IMR-90 (cell line): ENCODE results near the gene CUX1. TPM values are rescaled to one million over a fixed set of nuclear protein-coding genes. Genes with fewer than 3 reads are reported as not detected.

ENCODE experiments used
- ATAC-seq: fragments of 200-7000 bp; cut with Tn5 transposase; 2 replicates; pipeline ENCODE4 v1.9.1; 2020; ENCODE audit warnings: low read depth, mild to moderate bottlenecking, moderate library complexity
- BruUV-seq: library from RNA; stranded (reverse); fragments of 400-500 nt; replicated peaks from 2 replicates; lab custom pipeline; 2021; lab: Mats Ljungman, UMichigan
- CTCF ChIA-PET: fragments of 300-600 bp; formaldehyde crosslinking; extraction: SDS; loops from one replicate; lab custom pipeline; 2021; ENCODE audit warnings: antibody characterized with exemption; lab: Yijun Ruan, JAX
- POLR2A ChIA-PET: fragments of 300-600 bp; sonication (Branson Sonifier 250); formaldehyde crosslinking; loops from one replicate; lab custom pipeline; 2022; ENCODE audit warnings: antibody characterized with exemption; ENCODE audit not compliant: unreplicated experiment; lab: Charles Lee
- DNase-seq: peaks from one replicate; pipeline ENCODE4 v3.0.0; 2013
- H2AFZ ChIP-seq: replicated peaks from 2 replicates; pipeline ENCODE3; 2013; ENCODE audit warnings: low read length, mild to moderate bottlenecking; ENCODE audit not compliant: poor library complexity
- H2AK5ac ChIP-seq: 2 replicates; pipeline ENCODE4 v1.6.1; 2013; ENCODE audit warnings: low read depth, low read length, inconsistent platforms
- H2AK9ac ChIP-seq: replicated peaks from 2 replicates; pipeline ENCODE3; 2013; ENCODE audit warnings: mild to moderate bottlenecking, low read depth, low read length, moderate library complexity; ENCODE audit not compliant: poor library complexity
- H2BK120ac ChIP-seq: 2 replicates; pipeline ENCODE4 v1.6.1; 2013; ENCODE audit warnings: low read depth, low read length, inconsistent platforms
- H2BK15ac ChIP-seq: 3 replicates; pipeline ENCODE4 v1.6.1; 2013; ENCODE audit warnings: low read depth, low read length, inconsistent platforms
- H2BK20ac ChIP-seq: 2 replicates; pipeline ENCODE4 v1.6.1; 2013; ENCODE audit warnings: low read depth, mild to moderate bottlenecking, inconsistent platforms, low read length, moderate library complexity
- H2BK5ac ChIP-seq: 2 replicates; pipeline ENCODE4 v1.6.1; 2013; ENCODE audit warnings: mild to moderate bottlenecking, low read depth, low read length, inconsistent platforms; ENCODE audit not compliant: poor library complexity, severe bottlenecking
- H3K14ac ChIP-seq: replicated peaks from 2 replicates; pipeline ENCODE4 v1.6.1; 2013; ENCODE audit warnings: low read depth, low read length, inconsistent platforms
- H3K18ac ChIP-seq: 2 replicates; pipeline ENCODE4 v1.6.1; 2013; ENCODE audit warnings: low read depth, low read length, control low read depth
- H3K23ac ChIP-seq: 2 replicates; pipeline ENCODE4 v1.6.1; 2013; ENCODE audit warnings: low read depth, low read length, inconsistent platforms
- H3K27ac ChIP-seq: 2 replicates; pipeline ENCODE4 v1.5.1; 2013; ENCODE audit warnings: mild to moderate bottlenecking, control low read depth, low read length; ENCODE audit not compliant: insufficient read depth
- H3K27me3 ChIP-seq: 2 replicates; pipeline ENCODE4 v1.6.1; 2013; ENCODE audit warnings: low read length; ENCODE audit not compliant: control insufficient read depth, insufficient read depth
- H3K36me3 ChIP-seq: 2 replicates; pipeline ENCODE4 v1.6.1; 2013; ENCODE audit warnings: low read length, mixed read lengths; ENCODE audit not compliant: control insufficient read depth, insufficient read depth
- H3K4ac ChIP-seq: 2 replicates; pipeline ENCODE4 v1.6.1; 2013; ENCODE audit warnings: low read depth, low read length, inconsistent platforms
- H3K4me1 ChIP-seq: 2 replicates; pipeline ENCODE4 v1.6.1; 2013; ENCODE audit warnings: low read length, mixed read lengths; ENCODE audit not compliant: control insufficient read depth, insufficient read depth
- H3K4me2 ChIP-seq: 2 replicates; pipeline ENCODE4 v1.6.1; 2013; ENCODE audit warnings: low read depth, mild to moderate bottlenecking, control low read depth, low read length, moderate library complexity
- H3K4me3 ChIP-seq: 2 replicates; pipeline ENCODE4 v1.5.1; 2013; ENCODE audit warnings: low read depth, mild to moderate bottlenecking, control low read depth, low read length, moderate library complexity; ENCODE audit not compliant: insufficient read depth
- H3K56ac ChIP-seq: 2 replicates; pipeline ENCODE4 v1.6.1; 2013; ENCODE audit warnings: low read length, inconsistent platforms; ENCODE audit not compliant: insufficient read depth; ENCODE audit errors: extremely low read depth
- H3K79me1 ChIP-seq, 2 experiments: 2 replicates each; pipeline ENCODE4 v1.6.1; 2013; ENCODE audit warnings: low read length in 2 of 2, inconsistent platforms in 1 of 2, low read depth in 1 of 2
- H3K9ac ChIP-seq: 2 replicates; pipeline ENCODE4 v1.6.1; 2013; ENCODE audit warnings: low read depth, low read length, control low read depth
- H3K9me1 ChIP-seq: 2 replicates; pipeline ENCODE4 v1.6.1; 2013; ENCODE audit warnings: low read length, inconsistent platforms; ENCODE audit not compliant: insufficient read depth
- H3K9me3 ChIP-seq: 2 replicates; pipeline ENCODE4 v1.6.1; 2013; ENCODE audit warnings: low read length; ENCODE audit not compliant: control insufficient read depth, insufficient read depth
- H4K20me1 ChIP-seq: 2 replicates; pipeline ENCODE4 v1.6.1; 2013; ENCODE audit warnings: low read length, inconsistent platforms; ENCODE audit not compliant: insufficient read depth
- H4K5ac ChIP-seq: 2 replicates; pipeline ENCODE4 v1.6.1; 2013; ENCODE audit warnings: mild to moderate bottlenecking, low read depth, low read length, control low read depth
- H4K8ac ChIP-seq, 2 experiments: 2 replicates each; pipeline ENCODE4 v1.6.1; 2013; ENCODE audit warnings: low read depth in 2 of 2, low read length in 2 of 2, control low read depth in 1 of 2, inconsistent platforms in 1 of 2
- H4K91ac ChIP-seq: 2 replicates; pipeline ENCODE4 v1.6.1; 2013; ENCODE audit warnings: low read depth, low read length, inconsistent platforms; ENCODE audit not compliant: insufficient read depth
- MAFK ChIP-seq: IDR thresholded peaks from 2 replicates; pipeline ENCODE4 v1.6.1; 2012; ENCODE audit warnings: low read depth, low read length, improper control_type of control experiment
- MXI1 ChIP-seq: IDR thresholded peaks from 2 replicates; pipeline ENCODE4 v1.6.1; 2012; ENCODE audit warnings: low read depth, mild to moderate bottlenecking, low read length, moderate library complexity, borderline replicate concordance
- POLR2A ChIP-seq: IDR thresholded peaks from 2 replicates; pipeline ENCODE4 v1.6.1; 2012; ENCODE audit warnings: mild to moderate bottlenecking, low read depth, low read length
- WGBS, 2 experiments: methylation state at CpG; one replicate each; pipeline versions ENCODE4 v1.1.5 to v1.1.7; 2013; ENCODE audit warnings: missing lambda C conversion rate in 2 of 2; ENCODE audit not compliant: insufficient read length in 1 of 2; ENCODE audit errors: extremely low coverage in 2 of 2; 5-methylcytosine and 5-hydroxymethylcytosine counted together
- dilution Hi-C: fragments of 300-500 bp; cut with HindIII; formaldehyde crosslinking; loops from one replicate; pipeline ENCODE4 v1.14.3; 2018; ENCODE audit warnings: low sequenced_read_pairs; ENCODE audit not compliant: unreplicated experiment
- in situ Hi-C: fragments of 300-500 bp; cut with MboI; formaldehyde crosslinking; loops from 3 replicates; pipeline ENCODE4 v1.14.3; 2019; ENCODE audit warnings: low sequenced_read_pairs, inconsistent platforms, mixed read lengths
- intact Hi-C: fragments of 100-400 bp; cut with micrococcal nuclease; formaldehyde crosslinking; loops from 2 replicates; pipeline ENCODE4 v1.10.0; 2022
- polyA plus RNA-seq, 3 experiments: library from polyadenylated mRNA; depleted of rRNA; stranded (reverse); fragments of >200 nt; gene quantifications; 2 replicates each; pipeline ENCODE4 v1.2.3, GENCODE V29; 2012; ENCODE audit warnings: low replicate concordance in 1 of 3
- total RNA-seq: library from RNA; depleted of rRNA; stranded (reverse); fragments of >200 nt; gene quantifications from 2 replicates; pipeline ENCODE4 v1.2.3, GENCODE V29; 2012

Gene CUX1
- total and polyA plus RNA-seq, 2 of the 4 experiments (the other 2 are of a cell fraction): 19.7 to 46.4 TPM

DNA sequence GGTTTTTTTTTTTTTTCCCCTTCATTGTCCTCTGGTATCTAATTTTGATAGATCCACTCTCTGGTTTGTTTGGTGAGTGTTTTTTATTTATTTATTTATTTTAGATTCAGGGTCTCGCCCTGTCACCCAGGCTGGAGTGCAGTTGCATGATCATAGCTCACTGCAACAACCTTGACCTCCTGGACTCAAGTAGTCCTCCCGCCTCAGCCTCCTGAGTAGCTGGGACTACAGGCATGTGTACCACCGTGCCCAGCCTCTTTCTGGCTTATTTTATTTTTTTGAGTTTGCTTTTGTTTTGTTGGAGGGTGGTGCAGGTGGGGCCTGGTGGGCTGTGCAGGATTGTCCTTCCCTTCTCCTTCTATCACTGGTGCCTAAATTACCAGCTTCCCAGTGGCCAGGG is 282.0 kb downstream of the CUX1 start:
- no peaks in the 10 kb centered on the region for H3K4me1 ChIP-seq
- TF ChIP-seq POLR2A (no peak), MAFK (no peak), MXI1 (no peak)
- H4K20me1 ChIP-seq: peaks cover 3% of the 10 kb centered on the region; the same call in 1 of the 2 replicates
- no peak overlapping the region for H3K27ac ChIP-seq
- H2AFZ ChIP-seq: no peak overlapping the region
- WGBS, 2 experiments: no CpG with 5 or more reads among the region's 3 CpGs
- BruUV-seq: no TSS peak
- no peak overlapping the region for H2AK5ac ChIP-seq
- H3K4me2 ChIP-seq: no peak overlapping the region
- H3K4ac ChIP-seq: no peak overlapping the region
- ChIA-PET CTCF (interaction anchor here (0.8 kb wide), 1 partner anchor 25 kb away, joined by 3 read pairs; no protein-coding TSS in a partner anchor), POLR2A (interaction anchor here (0.6 kb wide), 1 partner anchor 10 kb away, joined by 5 read pairs; no protein-coding TSS in a partner anchor)
- H3K36me3 ChIP-seq: peaks cover 27% of the 10 kb centered on the region
- in situ Hi-C loops: no loop called here
- no peaks in the 10 kb centered on the region for H3K9me3 ChIP-seq
- H3K14ac ChIP-seq: no peak overlapping the region
- 0 out of 2 replicates have a peak, but pooled peaks cover 11% of the 10 kb centered on the region for H3K9me1 ChIP-seq
- no peak overlapping the region for H2BK120ac ChIP-seq
- peaks cover 10 to 12% of the 10 kb centered on the region in 2 experiments; a peak in 3 of 4 replicates for H3K79me1 ChIP-seq
- dilution Hi-C loops: no loop called here
- no peak for ATAC-seq
- no peak overlapping the region for H4K8ac ChIP-seq
- no peak overlapping the region for H2BK5ac ChIP-seq
- H2BK15ac ChIP-seq: no peak overlapping the region
- intact Hi-C loops: no loop called here
- H3K4me3 ChIP-seq: no peak overlapping the region
- H3K56ac ChIP-seq: no peak overlapping the region
- no peak overlapping the region for H4K91ac ChIP-seq
- no peak overlapping the region for H4K5ac ChIP-seq
- no peak overlapping the region for H3K18ac ChIP-seq
- H2BK20ac ChIP-seq: no peak overlapping the region
- no peak overlapping the region for H2AK9ac ChIP-seq
- H3K23ac ChIP-seq: no peak overlapping the region
- H3K9ac ChIP-seq: no peak overlapping the region
- no peaks in the 10 kb centered on the region for H3K27me3 ChIP-seq
- no peak for DNase-seq
